Measurements from ENCODE around the gene WDR64.

- TF ChIP-seq CTCF (conservative IDR thresholded peaks at IDR 0.05; ENCODE audit: low read depth, low read length) (no peak), EZH2 (IDR thresholded peaks at IDR 0.05; ENCODE audit: low read length, unreplicated experiment) (no peak)
These were observed 8.4 kb downstream of the WDR64 start for GRCh38 chr1:241660424-241660972.
